B cell (primary cell): ENCODE data around the gene DMRTA1.

Experiments used
- EZH2 ChIP-seq: IDR thresholded peaks from 2 replicates; pipeline ENCODE4 v1.6.1; 2012; ENCODE audit warnings: borderline replicate concordance, low read depth, mild to moderate bottlenecking, moderate library complexity, low read length; ENCODE audit not compliant: insufficient read depth, poor library complexity, severe bottlenecking
- TF ChIP-seq, protein P1 (sequence below): fragments of 200-600 bp; IDR thresholded peaks from one replicate; pipeline ENCODE4 v1.8.0; 2022; ENCODE audit warnings: antibody characterized with exemption, mild to moderate bottlenecking

DNA sequence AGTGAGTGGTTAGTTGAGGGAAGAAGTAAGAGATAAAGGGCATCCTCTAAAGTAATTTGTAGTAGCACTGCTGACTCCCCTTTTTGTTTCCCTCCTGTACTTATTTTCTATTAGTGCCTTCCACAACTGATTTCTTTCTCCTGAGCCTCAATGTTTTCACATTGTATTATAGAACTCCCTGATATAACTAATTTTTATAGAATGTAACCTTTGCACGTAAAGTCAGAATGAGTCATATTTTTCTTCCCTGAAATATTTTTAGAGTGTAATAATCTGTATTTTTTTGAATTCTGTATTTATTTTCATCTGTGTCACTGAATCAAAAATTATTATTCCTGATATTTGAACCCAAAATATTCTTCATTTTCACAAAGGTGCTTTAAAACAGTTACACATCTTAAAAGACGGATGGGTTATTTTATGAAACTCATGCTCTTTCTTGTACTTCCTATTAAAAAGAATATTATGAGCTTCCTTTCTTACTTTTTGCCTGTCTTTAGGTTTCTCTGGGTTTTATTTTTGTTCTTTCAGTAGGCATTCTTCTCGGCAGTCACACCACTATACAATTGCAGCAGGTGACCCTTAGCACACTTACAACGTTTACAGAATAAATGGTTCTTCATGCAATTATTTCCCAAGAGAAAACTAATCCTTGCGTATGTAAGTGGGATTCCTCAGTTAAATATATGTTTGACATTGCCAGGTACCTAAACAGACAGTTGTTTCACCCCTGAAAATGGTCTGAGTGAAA lies 30.5 kb upstream of the DMRTA1 start:
- TF ChIP-seq, protein P1, sequence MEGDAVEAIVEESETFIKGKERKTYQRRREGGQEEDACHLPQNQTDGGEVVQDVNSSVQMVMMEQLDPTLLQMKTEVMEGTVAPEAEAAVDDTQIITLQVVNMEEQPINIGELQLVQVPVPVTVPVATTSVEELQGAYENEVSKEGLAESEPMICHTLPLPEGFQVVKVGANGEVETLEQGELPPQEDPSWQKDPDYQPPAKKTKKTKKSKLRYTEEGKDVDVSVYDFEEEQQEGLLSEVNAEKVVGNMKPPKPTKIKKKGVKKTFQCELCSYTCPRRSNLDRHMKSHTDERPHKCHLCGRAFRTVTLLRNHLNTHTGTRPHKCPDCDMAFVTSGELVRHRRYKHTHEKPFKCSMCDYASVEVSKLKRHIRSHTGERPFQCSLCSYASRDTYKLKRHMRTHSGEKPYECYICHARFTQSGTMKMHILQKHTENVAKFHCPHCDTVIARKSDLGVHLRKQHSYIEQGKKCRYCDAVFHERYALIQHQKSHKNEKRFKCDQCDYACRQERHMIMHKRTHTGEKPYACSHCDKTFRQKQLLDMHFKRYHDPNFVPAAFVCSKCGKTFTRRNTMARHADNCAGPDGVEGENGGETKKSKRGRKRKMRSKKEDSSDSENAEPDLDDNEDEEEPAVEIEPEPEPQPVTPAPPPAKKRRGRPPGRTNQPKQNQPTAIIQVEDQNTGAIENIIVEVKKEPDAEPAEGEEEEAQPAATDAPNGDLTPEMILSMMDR = no peak
- no peak for TF ChIP-seq EZH2
